ENCODE data around the gene SSH3.

Gene SSH3

DNA sequence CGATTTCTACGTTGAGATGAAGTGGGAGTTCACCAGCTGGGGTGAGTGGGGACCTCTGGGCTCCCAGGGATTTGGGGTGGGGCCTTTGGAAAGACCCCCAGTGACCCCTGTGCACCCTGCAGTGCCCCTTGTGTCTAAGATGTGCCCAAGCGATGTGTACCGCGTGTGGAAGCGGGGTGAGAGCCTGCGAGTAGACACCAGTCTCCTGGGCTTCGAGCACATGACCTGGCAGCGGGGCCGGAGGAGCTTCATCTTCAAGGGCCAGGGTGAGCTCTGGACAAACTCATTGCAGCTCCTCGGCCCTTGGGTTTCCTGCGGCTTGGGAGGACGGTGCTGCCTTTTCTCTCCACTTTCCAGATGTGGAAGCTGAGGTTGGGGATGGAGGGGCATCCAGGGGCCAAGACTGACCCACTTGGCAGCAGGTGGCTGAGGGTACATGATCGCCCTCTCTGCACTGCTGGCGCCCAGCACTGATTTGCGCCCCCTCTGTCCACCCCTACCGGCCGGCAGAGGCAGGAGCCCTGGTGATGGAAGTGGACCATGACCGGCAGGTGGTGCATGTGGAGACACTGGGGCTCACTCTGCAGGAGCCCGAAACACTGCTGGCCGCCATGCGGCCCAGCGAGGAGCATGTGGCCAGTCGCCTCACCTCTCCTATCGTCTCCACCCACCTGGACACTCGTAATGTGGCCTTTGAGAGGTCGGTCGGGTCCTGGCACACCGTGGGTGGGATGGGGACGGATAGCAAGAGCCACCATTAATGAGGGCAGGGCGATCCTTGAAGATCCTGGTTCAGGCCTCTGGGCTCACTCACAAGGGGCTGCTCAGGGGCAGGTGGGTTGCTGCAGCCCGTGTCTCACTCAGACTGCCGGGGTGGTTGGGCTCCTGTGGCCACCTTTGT is 11.6 kb upstream of the SSH3 start:
- no peak for DNase-seq (ENCODE audit: extremely low read depth in 1 of 2, low read depth in 1 of 2)

DNA sequence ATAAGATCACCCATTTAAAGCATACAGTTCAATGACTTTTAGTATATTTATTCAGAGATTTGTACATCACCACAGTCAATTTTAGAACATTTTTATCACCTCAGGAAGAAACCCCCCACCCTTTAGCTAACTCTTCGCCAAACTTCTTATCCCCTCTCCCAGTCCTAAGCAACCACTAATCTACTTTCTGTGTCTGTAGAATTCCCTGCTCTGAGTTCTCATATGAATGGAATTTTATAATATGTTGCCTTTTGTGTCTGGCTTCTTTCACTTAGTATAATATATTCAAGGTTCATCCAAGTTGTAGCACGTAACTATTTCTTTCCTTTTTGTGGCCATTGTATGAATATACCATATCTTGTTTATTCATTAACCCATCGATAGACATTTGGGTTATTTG is 10.7 kb upstream of the SSH3 start:
- no peak for DNase-seq (ENCODE audit: extremely low read depth in 1 of 2, low read depth in 1 of 2)

DNA sequence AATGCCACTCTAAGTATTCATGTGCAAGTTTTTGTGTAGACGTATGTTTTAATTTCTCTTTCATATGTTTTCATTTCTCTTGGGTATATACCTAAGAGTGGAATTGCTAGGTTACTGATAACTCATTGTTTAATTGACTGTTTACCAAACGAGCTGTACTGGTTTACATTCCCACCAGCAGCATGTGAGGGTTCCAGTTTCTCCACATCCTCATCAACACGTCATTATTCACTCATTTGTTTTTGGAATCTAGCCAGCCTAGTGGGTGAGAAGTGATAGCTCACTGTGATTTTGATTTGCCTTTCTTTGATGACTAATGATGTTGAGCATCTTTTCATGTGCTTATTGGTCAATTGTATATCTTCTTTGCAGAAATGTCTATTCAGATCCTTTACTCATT is 10.2 kb upstream of the SSH3 start:
- DNase-seq (ENCODE audit: extremely low read depth in 1 of 2, low read depth in 1 of 2), result no peak

DNA sequence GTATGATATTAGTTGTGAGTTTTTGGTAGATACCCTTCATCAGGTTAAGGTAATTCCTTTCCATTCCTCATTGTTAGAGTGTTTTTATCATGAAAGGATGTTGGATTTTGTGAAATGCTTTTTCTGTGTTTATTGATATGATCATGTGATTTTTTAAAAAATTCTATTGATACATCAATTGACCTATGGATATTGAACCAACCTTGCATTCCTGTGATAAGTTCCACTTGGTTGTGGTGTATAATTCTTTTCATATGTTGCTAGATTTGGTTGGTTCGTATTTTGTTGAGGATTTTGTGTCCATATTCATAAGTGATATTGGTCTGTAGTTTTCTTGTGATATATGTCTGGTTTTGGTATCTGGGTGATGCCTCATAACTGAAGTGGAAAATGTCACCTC is 7.5 kb upstream of the SSH3 start:
- DNase-seq (ENCODE audit: extremely low read depth in 1 of 2, low read depth in 1 of 2), result no peak

DNA sequence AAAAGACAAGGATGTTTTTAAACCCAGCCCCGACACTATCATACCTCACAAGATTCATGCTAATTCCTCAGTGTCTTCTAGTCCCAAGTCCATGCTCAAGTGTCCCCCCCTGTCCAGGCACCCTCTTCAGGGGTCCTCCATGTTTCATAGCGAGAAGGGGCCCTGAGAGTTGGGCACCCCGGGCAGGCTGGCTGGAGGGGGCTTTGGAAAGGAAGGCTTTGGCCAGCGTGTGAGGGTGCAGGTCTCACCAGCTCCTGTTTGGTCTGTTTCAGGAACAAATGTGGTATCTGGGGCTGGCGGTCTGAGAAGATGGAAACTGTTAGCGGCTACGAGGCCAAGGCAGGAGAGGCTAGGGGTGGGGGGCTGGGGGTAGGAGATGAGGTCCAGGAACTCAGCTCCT is 4.5 kb upstream of the SSH3 start:
- no peak for DNase-seq (ENCODE audit: extremely low read depth in 1 of 2, low read depth in 1 of 2)

DNA sequence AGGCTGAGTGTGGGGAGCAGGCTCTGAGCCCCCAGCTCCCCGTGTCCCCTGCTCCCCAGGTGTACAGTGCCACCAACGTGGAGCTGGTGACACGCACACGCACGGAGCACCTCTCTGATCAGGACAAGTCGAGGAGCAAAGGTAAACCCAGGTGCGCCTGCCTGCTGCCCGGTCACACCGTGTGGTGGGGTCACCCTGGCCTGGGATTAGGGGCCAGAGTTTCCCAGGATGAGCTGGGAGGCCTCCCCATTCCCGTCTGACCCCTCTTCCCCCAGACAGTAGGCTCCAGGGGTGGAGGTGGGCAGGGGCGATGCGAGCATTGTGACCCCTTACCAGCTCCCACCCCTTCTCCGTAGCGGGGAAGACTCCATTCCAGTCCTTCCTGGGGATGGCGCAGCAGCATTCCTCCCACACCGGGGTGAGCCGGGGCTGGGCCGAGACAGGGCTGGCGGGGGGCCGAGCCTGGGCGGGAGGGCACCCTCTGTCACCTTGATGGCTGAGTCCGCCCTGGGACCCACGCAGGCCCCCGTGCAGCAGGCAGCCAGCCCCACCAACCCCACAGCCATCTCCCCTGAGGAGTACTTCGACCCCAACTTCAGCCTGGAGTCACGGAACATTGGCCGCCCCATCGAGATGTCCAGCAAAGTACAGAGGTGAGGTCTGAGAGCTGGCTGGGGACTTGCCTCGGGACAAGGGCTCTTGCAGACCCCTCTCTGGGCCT is 3.7 kb upstream of the SSH3 start:
- no peak for DNase-seq (ENCODE audit: extremely low read depth in 1 of 2, low read depth in 1 of 2)

DNA sequence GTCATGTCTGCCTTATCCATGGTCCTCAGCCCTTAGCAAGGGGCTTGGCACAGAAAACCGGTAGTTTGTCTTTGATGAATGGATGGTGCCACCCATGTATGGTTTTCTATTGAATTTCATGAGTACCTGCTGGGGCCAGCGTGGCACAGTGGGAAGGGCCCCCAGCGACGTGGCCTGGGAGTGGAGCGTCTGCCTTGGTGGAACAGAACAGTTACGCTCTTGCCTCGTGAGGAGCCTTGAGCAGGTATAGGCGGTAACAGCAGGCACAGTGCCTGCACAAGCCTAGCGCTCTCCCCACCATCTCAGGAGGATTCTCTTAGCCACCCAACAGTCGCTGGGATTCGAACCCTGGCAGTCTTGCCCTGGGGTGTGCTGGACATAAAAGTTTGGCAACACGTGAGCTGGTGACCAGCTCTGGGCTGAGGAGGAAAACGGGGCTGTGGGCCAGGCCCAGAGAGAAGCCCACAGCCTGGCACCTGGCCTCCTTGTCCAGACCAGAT is 3.0 kb upstream of the SSH3 start:
- no peak for DNase-seq (ENCODE audit: extremely low read depth in 1 of 2, low read depth in 1 of 2)

DNA sequence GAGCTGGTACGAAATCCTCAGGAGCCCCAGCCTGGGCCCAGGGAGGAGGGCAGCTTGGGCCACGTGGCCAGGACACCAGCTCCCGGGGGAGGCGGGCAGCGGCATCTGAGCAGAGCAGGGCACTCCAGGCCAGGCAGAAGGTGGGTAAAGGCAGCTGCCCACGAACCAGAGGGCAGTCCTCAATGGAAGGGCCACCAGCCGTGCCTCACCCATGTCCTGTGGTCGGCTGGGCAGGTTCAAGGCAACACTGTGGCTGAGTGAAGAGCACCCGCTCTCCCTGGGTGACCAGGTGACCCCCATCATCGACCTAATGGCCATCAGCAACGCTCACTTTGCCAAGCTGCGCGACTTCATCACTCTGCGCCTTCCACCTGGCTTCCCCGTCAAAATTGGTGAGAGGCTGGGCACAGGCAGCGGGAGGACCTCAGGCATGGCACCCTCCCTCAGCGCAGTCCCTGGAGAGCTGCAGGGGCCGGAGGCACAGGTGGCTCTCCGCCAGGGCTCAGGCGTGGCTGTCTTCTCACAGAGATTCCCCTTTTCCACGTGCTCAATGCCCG is 2.5 kb upstream of the SSH3 start:
- no peak for DNase-seq (ENCODE audit: extremely low read depth in 1 of 2, low read depth in 1 of 2)

DNA sequence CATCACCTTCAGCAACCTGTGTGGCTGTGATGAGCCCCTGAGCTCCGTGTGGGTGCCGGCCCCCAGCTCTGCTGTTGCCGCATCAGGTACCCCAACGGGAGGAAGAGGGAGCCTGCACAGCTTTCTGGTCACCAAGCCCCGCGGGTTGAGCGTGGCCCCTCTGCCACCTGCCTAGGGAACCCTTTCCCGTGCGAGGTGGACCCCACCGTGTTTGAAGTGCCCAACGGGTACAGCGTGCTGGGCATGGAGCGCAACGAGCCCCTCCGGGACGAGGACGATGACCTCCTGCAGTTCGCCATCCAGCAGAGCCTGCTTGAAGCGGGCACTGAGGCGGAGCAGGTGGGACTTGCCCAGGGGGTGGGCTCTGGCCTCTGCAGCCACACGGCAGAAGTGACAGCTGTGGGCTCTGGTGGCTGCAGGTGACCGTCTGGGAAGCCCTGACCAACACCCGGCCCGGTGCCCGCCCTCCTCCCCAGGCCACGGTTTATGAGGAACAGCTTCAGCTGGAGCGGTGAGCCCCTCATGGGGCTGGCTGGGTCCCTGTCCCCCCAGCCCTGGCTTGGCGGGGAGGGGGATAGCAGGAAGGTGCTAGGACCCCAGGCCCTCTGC is 1.9 kb upstream of the SSH3 start:
- DNase-seq (ENCODE audit: extremely low read depth in 1 of 2, low read depth in 1 of 2), result no peak

DNA sequence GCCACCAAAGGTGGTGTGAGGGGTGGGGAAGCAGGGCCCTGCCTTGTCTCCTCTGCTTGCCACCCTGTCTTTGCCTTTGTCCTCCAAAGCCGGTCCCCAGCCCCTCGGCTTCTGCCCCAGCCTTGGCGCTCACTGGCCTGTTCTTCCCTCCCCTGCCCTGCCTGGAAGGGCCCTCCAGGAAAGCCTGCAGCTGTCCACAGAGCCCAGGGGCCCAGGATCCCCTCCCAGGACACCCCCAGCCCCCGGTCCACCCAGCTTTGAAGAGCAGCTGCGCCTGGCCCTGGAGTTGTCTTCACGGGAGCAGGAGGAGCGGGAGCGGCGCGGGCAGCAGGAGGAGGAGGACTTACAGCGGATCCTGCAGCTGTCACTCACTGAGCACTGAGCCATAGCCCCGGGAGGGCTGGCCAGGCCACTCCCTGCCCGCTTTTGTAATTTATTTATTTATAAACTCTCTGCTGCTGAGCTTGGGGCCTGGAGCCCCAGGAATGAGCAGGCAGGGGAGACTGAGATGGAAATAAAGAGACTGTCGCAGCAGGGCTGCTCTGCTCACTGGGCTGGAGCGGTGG is 1.3 kb upstream of the SSH3 start:
- no peak for DNase-seq (ENCODE audit: extremely low read depth in 1 of 2, low read depth in 1 of 2)

DNA sequence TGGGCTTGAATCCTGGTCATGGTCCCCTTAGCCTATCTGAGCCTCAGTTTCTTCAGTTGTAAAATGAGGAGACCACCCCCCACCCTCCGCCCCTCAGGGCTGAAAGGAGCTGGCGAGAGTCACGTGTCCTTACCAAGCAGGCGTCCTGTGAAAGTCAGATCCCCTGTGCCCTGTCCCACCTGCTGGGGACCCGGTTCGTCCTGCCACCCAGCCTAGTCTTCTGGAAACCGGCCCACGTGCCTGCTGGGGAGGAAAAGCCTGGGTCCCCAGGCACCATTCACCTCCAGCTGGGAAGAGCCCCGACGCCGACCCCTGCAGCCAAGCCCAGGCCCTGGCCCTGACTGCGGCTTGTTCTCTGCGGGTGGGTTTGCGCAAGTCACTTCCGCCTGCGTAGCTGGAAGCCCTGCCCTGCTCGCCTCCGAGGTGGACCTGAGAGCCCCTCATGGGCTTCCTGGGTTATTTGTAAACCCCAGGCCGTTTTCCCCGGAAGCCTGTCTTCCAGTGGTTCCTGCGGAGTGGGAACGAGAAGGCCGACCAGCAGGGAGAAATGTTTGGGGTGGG is 679 bp upstream of the SSH3 start:
- no peak for DNase-seq (ENCODE audit: extremely low read depth in 1 of 2, low read depth in 1 of 2)

DNA sequence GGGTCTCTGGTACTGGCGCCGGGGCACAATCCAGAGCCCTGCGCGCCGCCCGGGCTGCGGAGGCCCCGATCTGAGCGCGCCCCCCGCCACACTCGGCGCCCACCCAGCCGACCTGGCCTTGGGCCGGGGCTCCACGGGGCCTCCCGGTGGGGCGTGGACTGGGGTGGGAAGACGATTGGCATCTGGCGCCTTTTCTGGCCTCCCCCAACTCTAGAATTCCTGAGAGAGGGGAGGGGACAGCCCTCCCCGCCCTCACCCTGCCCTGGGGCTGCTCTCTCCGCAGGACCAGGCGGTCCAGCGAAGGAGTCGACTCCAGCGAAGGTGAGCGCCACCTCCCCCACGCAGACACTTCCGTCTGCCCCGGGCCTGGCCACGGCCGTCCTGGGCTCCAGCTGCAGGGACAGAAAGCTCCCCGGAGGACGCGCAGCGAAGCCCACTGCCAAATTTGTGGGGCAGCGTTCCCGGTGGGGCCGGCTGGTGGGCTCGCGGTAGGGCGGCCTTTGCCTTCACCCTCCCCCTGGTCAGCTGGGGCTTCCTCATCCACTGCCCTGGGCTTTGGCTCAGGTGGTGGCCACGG is 593 bp downstream of the SSH3 start:
- no peak for DNase-seq (ENCODE audit: extremely low read depth in 1 of 2, low read depth in 1 of 2)

DNA sequence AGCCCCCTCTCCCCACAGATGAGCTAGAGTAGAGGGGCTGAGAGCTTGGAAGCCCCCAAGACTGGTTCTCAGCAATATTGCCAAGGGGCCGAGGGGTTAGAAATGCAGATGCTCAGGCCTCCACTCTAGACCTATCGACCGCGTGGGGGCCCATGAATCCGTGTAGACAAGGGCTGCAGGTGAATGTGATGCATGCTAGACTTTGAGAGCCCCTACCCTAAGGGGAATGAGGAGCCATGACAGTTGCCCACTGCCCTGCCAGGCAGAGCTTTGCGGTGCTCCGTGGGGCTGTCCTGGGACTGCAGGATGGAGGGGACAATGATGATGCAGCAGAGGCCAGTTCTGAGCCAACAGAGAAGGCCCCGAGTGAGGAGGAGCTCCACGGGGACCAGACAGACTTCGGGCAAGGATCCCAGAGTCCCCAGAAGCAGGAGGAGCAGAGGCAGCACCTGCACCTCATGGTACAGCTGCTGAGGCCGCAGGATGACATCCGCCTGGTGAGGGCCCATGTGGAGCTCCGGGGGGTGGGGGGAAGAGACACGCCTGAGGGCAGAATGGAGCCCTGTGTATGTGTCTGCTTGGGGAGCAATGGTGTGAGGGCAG is 1.3 kb downstream of the SSH3 start:
- no peak for DNase-seq (ENCODE audit: extremely low read depth in 1 of 2, low read depth in 1 of 2)

DNA sequence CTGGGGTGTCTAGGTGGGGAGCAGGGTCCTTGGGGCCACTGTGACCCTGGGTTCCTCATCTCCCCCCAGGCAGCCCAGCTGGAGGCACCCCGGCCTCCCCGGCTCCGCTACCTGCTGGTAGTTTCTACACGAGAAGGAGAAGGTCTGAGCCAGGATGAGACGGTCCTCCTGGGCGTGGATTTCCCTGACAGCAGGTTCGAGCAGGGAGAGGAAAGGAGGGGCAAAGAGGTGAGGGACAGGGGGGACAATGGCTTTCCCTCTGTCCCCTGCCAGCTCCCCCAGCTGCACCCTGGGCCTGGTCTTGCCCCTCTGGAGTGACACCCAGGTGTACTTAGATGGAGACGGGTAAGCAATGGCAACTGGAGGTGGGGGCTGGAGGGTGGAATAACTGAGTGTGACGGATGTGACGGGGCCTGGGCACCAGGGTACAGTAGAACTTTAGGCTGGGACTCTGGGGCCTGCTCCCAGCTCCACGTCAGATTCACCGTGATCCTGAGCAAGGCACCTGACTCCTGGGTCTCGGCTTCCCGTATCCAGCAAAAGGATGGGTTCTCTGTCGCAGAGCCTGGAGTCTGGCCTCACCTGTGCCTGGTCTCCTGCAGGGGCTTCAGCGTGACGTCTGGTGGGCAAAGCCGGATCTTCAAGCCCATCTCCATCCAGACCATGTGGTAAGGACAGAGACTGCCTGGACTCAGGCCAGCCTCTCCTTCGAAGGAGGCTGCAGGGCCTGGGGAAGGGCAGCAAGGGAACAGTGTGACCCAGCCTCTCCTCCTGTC is 3.6 kb downstream of the SSH3 start:
- no peak for DNase-seq (ENCODE audit: extremely low read depth in 1 of 2, low read depth in 1 of 2)

DNA sequence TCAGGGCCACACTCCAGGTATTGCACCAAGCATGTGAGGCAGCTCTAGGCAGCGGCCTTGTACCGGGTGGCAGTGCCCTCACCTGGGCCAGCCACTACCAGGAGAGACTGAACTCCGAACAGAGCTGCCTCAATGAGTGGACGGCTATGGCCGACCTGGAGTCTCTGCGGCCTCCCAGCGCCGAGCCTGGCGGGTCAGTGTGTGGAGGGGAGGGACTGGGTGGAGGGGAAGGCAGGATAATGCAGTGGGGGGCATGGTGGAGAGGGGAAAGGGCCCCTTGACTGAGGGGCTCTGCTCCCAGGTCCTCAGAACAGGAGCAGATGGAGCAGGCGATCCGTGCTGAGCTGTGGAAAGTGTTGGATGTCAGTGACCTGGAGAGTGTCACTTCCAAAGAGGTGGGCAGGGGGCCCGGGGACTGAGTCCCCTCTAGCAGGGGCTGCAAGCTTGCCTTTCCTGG is 4.2 kb downstream of the SSH3 start:
- DNase-seq (ENCODE audit: extremely low read depth in 1 of 2, low read depth in 1 of 2), result no peak

DNA sequence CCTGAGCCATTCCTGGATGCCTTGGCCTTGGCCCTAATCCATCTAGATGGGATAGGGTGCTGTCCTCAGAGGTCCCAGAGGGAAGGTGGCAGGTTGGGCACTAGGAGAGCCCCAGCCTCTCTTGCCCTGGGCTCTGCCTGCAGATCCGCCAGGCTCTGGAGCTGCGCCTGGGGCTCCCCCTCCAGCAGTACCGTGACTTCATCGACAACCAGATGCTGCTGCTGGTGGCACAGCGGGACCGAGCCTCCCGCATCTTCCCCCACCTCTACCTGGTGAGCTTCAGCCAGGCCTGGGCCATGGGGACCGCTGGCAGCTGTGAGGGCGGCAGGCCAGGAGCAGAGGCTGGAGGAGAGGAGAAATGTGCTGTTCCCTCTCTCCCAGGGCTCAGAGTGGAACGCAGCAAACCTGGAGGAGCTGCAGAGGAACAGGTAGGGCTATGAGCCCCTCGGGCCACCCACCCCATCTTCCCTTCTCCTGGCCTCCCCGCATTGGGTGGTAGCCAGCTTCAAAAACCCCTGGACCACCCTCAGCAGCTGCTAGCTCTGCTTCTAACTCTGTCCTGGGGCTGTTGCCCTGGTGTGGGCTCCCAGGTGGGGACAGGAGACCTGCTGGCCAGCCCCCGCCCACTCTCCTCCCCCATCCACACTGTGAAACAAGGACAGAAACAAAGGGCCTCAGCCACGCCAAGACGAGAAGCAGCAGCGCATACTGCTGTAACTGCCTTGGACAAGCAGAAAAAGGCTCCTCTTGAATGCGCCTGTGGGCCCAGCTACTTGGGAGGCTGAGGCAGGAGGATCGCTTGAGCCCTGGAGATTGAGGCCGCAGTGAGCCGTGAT is 4.9 kb downstream of the SSH3 start:
- DNase-seq (ENCODE audit: extremely low read depth in 1 of 2, low read depth in 1 of 2), result no peak

DNA sequence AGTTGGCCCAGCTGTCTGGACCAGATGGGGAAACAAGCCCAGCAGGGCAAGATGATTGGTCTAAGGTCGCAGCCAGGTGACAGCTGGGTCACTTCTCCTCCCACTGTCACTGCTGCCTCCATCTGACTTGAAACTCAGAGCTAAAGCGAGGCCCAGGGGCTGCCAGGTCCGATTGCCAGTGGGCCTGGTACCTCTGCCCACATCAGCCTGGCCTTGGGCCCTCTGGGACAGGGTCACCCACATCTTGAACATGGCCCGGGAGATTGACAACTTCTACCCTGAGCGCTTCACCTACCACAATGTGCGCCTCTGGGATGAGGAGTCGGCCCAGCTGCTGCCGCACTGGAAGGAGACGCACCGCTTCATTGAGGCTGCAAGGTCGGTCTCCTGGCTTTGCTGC is 5.8 kb downstream of the SSH3 start:
- DNase-seq (ENCODE audit: extremely low read depth in 1 of 2, low read depth in 1 of 2), result no peak

DNA sequence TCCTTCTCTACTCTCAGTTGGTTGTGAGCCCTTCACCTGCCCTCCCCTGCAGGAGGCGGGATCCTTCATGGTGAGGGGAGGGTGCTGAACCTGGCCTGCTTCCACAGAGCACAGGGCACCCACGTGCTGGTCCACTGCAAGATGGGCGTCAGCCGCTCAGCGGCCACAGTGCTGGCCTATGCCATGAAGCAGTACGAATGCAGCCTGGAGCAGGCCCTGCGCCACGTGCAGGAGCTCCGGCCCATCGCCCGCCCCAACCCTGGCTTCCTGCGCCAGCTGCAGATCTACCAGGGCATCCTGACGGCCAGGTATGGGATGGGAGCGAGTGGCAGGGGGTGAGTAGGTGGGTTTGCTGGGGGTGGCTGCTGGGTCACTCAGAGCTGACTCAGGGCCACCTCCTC is 6.3 kb downstream of the SSH3 start:
- DNase-seq (ENCODE audit: extremely low read depth in 1 of 2, low read depth in 1 of 2), result no peak
